ENCODE measurements around the gene CAMK1. TPM values are rescaled to one million over a fixed set of nuclear protein-coding genes. Genes with fewer than 3 reads are reported as not detected.

The CAMK1 gene
- polyA plus RNA-seq, 2 donors, result 6.5 to 8.1 TPM

Other genes starting within 250 kb of the CAMK1 start
- gene LHFPL4, start 216.1 kb downstream of the CAMK1 start, polyA plus RNA-seq, result under 1 TPM in 1 of 2 donors, not detected in 1; 0.02 TPM
- gene MTMR14, start 120.4 kb downstream of the CAMK1 start, polyA plus RNA-seq, result 10 to 100 TPM; 13.5 to 17.2 TPM
- under 1 TPM in 1 of 2 donors, not detected in 1; 0.05 TPM for gene CPNE9, start 66.1 kb downstream of the CAMK1 start, polyA plus RNA-seq
- gene BRPF1, start 38.2 kb downstream of the CAMK1 start, polyA plus RNA-seq, result 1 to 10 TPM; 6.1 to 8.9 TPM
- gene OGG1, start 20.0 kb downstream of the CAMK1 start, polyA plus RNA-seq, result 1 to 10 TPM; 7.7 to 9.0 TPM
- 10 to 100 TPM; 22.9 to 29.9 TPM for gene TADA3, start 22.5 kb upstream of the CAMK1 start, polyA plus RNA-seq
- 100 to 1,000 TPM in 1 of 2 donors, 10 to 100 TPM in 1; 52.8 to 114 TPM for gene ARPC4, start 23.1 kb upstream of the CAMK1 start, polyA plus RNA-seq
- 10 to 100 TPM; 14.5 to 31.2 TPM for gene TTLL3, start 40.3 kb upstream of the CAMK1 start, polyA plus RNA-seq
- 10 to 100 TPM; 30.7 to 31.6 TPM for gene RPUSD3, start 74.1 kb upstream of the CAMK1 start, polyA plus RNA-seq
- under 1 TPM; 0.18 to 0.53 TPM for gene CIDEC, start 110.3 kb upstream of the CAMK1 start, polyA plus RNA-seq
- 10 to 100 TPM; 20.6 to 25.8 TPM for gene JAGN1, start 120.7 kb upstream of the CAMK1 start, polyA plus RNA-seq
- 10 to 100 TPM in 1 of 2 donors, 1 to 10 TPM in 1; 9.2 to 24.9 TPM for gene IL17RE, start 132.9 kb upstream of the CAMK1 start, polyA plus RNA-seq
- gene IL17RC, start 147.2 kb upstream of the CAMK1 start, polyA plus RNA-seq, result 10 to 100 TPM; 37.0 to 52.7 TPM
- 10 to 100 TPM; 12.1 to 24.2 TPM for gene CRELD1, start 163.9 kb upstream of the CAMK1 start, polyA plus RNA-seq
- gene PRRT3, start 182.5 kb upstream of the CAMK1 start, polyA plus RNA-seq, result 1 to 10 TPM; 1.0 to 2.0 TPM
- 100 to 1,000 TPM in 1 of 2 donors, 10 to 100 TPM in 1; 44.7 to 100 TPM for gene EMC3, start 216.9 kb upstream of the CAMK1 start, polyA plus RNA-seq

Measured in esophagus (tissue), 2 donors.